ENCODE measurements around the gene CACHD1.

The CACHD1 gene

DNA sequence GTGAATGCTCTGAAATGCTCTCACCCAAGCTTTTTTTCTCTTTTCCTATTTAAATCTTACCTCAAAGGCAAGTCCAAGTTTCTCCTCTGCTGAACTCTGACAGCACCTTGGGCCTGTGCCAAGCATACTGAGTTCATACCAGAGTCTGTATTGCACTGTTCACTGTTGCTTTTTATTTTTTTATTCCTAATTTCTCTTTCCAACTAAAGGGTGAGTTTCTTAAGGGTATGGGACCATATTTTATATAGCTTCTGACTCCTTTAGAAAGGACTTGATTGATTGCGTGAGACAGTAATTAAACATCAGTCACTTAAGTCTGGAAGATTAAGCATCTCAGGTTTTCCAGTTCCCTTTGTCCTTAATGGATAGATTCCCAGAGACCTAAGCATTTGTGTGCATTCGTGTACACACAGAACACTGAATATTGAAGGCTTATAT, 69.9 kb downstream of the CACHD1 start:
- H3K36me3 Mint-ChIP-seq: no peaks in the 10 kb centered on the region
- H3K27me3 Mint-ChIP-seq: no peaks in the 10 kb centered on the region
- peak overlapping the region; percentile 81 for H3K27ac Mint-ChIP-seq
- peaks cover 49% of the 10 kb centered on the region for H3K4me1 Mint-ChIP-seq
- H3K9me3 Mint-ChIP-seq: no peaks in the 10 kb centered on the region
- peak overlapping the region; percentile 55 for H3K4me3 Mint-ChIP-seq

DNA sequence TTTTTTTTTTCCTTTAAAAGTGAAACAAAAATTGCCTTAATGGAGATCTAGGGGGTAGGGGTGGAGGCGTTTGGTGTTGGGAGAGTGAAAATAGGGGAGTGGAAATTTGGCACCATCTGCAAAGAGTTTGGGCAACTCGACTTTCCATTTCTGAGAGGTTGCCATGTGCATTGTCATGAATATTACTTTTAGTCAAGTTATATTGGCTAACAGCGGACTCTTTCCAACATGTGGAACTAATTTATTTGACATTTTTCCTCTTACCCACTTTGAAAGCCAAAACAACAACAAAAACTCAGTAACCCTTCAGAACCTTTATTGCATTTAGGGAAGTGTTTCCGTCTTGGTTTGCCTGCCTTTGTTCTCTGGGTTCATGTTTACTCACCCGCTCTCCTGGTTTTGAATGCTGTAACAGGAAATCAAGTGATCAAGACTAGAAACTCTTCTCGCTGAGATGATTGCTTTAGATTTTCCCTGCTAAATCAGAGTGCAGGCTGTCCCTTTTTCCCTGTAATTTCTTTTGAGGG, 70.4 kb downstream of the CACHD1 start:
- H3K27ac Mint-ChIP-seq: peak overlapping the region; percentile 73
- peak overlapping the region; percentile 39 for H3K4me3 Mint-ChIP-seq
- H3K27me3 Mint-ChIP-seq: no peaks in the 10 kb centered on the region

DNA sequence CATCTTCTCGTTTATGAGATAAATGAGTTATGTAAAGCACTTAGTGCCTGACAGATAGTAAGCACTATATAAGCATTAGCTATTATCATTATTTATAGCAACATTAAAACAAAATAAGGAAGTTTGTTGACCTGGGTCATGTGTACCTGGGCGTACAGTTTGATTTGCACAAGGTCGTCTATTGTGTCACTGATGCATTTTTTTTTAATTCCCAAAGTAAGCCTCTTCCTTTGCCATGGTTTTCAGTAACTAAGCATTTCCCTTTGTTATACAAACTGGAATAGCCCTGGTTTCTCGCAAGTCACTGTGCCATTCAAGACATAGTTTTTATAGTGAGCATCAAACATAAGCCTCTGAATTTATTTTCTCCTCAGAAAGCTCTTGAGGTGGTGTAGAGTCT, 72.2 kb downstream of the CACHD1 start:
- no peaks in the 10 kb centered on the region for H3K9me3 Mint-ChIP-seq
- H3K4me3 Mint-ChIP-seq: no peak overlapping the region
- H3K4me1 Mint-ChIP-seq: peaks cover 58% of the 10 kb centered on the region
- no peaks in the 10 kb centered on the region for H3K36me3 Mint-ChIP-seq
- H3K27me3 Mint-ChIP-seq: no peaks in the 10 kb centered on the region
- H3K27ac Mint-ChIP-seq: no peak overlapping the region

More for the DNA sequence above, 70.4 kb downstream of the CACHD1 start:
- H3K4me1 Mint-ChIP-seq: peaks cover 55% of the 10 kb centered on the region
- no peaks in the 10 kb centered on the region for H3K9me3 Mint-ChIP-seq
- no peaks in the 10 kb centered on the region for H3K36me3 Mint-ChIP-seq

DNA sequence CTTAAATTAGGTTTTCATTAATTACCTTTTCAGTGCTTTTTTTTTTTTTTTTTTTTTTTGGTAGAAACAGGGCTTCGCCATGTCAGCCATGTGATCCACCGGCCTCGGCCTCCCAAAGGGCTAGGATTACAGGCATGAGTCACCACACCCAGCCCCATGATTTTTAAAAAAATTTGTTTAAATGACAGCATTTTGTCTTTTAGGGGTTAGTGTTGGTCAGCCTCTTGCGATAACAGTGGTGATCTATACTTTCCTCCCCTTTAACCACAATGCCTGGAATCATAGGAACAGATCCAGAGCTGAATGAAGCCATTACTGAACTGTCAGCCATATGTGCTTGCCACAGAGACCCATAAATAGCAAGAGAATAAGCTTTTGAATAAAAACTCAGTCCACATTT, 73.9 kb downstream of the CACHD1 start:
- Mint-ChIP-seq H3K9me3 (no peaks in the 10 kb centered on the region), H3K27ac (no peak overlapping the region), H3K36me3 (no peaks in the 10 kb centered on the region), H3K4me3 (no peak overlapping the region), H3K4me1 (peaks cover 50% of the 10 kb centered on the region), H3K27me3 (no peaks in the 10 kb centered on the region)

- no peaks in the 10 kb centered on the region for H3K9me3 Mint-ChIP-seq
- H3K4me3 Mint-ChIP-seq: peak overlapping the region; percentile 36
- H3K4me1 Mint-ChIP-seq: peaks cover 49% of the 10 kb centered on the region
- no peaks in the 10 kb centered on the region for H3K27me3 Mint-ChIP-seq
- H3K27ac Mint-ChIP-seq: no peak overlapping the region
- H3K36me3 Mint-ChIP-seq: no peaks in the 10 kb centered on the region
Observed at GRCh38 chr1:64545118-64545843, 75.4 kb downstream of the CACHD1 start.

DNA sequence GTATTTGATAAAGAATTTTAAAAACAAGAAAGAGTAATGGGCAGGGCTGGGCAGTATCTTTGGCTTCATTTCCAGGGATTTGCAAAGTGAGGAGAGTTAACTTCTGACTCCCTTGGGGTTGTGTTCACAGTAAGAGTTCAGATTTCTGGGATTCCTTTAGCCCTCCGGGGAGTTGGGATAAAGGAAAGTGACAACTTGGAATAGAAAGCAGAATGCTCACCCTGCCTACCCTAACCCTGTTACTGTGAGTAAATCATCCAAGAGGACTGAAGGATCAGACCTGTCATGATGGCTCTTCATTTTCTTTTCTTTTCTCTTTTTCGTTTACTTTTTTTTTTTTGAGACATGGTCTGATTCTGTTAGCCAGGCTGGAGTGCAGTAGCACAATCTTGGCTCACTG, 76.1 kb downstream of the CACHD1 start:
- H3K9me3 Mint-ChIP-seq: no peaks in the 10 kb centered on the region
- no peaks in the 10 kb centered on the region for H3K36me3 Mint-ChIP-seq
- no peak overlapping the region for H3K4me3 Mint-ChIP-seq
- H3K27me3 Mint-ChIP-seq: no peaks in the 10 kb centered on the region
- no peak overlapping the region for H3K27ac Mint-ChIP-seq
- peaks cover 49% of the 10 kb centered on the region for H3K4me1 Mint-ChIP-seq

DNA sequence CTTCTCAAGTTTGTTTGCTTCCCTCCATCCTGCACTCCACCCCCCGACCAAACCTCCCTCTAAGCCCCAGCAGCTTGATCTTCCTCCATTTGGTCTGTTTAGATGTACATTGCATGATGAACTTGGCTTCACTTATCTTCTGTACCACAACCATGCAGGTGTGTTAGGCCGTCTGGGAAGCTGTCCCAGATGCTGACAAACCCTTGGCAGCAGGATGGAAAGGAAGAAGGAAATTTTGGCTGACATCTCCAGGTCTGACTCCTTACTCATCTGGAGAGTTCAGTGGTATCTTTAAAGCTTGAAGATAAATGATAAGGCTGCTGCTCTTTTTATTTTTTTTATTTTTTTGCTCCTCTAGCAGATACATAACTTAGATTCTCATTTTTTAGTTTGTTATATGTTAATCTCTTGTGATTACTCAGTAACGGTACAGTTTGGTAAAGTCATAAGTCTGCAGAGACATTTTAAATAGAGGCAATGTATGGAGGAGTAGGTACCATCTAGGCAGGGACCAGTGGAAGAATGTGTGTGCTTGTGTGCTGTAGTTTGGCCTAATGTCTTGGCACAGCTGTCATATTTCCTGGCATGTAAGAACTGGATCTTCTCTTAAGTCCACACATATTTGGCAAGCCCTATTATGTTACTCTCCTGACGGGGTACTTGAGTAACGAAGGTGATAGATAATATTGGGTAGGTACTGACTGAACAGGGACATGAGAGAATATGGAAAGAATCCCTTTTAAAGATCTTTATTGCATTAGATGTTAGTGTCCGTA, 79.7 kb downstream of the CACHD1 start:
- peak overlapping the region; percentile 31 for H3K27ac Mint-ChIP-seq
- H3K27me3 Mint-ChIP-seq: no peaks in the 10 kb centered on the region
- H3K9me3 Mint-ChIP-seq: no peaks in the 10 kb centered on the region
- H3K4me3 Mint-ChIP-seq: no peak overlapping the region
- peaks cover 49% of the 10 kb centered on the region for H3K4me1 Mint-ChIP-seq
- H3K36me3 Mint-ChIP-seq: no peaks in the 10 kb centered on the region

DNA sequence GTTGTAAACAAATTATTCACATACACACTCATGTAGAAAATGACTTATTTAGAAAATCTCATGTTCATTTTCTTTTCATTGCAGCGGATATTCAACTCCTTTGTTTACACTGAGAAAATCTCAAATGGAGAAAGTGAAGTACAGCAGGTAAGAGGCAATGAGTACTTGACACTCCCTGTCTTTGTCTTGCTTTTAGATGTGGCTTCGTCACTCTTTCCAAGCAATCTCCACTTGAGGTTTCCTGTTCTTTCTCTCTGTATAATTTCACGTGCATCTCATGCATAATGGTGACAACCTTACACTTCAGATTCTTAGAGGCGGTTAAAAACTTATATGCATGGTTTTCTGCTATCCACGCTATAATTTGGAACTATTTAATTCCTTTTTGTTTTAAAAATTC, 80.6 kb downstream of the CACHD1 start:
- H3K27ac Mint-ChIP-seq: no peak overlapping the region
- H3K27me3 Mint-ChIP-seq: no peaks in the 10 kb centered on the region
- H3K36me3 Mint-ChIP-seq: no peaks in the 10 kb centered on the region
- H3K4me3 Mint-ChIP-seq: no peak overlapping the region
- peaks cover 40% of the 10 kb centered on the region for H3K4me1 Mint-ChIP-seq
- H3K9me3 Mint-ChIP-seq: no peaks in the 10 kb centered on the region

GRCh38 chr1:64550946-64551605, 81.1 kb downstream of the CACHD1 start:
- Mint-ChIP-seq H3K4me1 (peaks cover 38% of the 10 kb centered on the region), H3K4me3 (peak overlapping the region; percentile 6), H3K27me3 (no peaks in the 10 kb centered on the region), H3K27ac (peak overlapping the region; percentile 64), H3K36me3 (no peaks in the 10 kb centered on the region), H3K9me3 (no peaks in the 10 kb centered on the region)

DNA sequence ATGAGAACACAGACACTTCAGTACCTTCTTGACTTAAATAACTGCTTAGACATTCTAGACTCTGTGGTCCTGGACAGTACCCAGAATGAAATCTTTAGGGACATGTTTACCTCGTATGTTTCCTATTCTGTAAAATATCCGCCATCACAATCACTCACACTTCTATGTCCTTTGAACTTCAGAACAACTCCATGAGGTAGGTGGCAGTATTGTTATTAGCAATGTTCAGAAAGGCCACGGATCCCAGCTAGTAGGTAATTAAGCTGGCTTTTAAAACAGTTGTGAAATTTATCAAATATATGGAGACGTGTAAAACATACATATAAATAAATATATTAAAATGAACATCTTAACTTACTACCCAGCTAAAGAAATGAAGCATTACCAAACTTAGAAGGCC, 83.4 kb downstream of the CACHD1 start:
- Mint-ChIP-seq H3K4me1 (peaks cover 38% of the 10 kb centered on the region), H3K27ac (peak overlapping the region; percentile 14), H3K36me3 (no peaks in the 10 kb centered on the region), H3K27me3 (no peaks in the 10 kb centered on the region), H3K4me3 (no peak overlapping the region), H3K9me3 (no peaks in the 10 kb centered on the region)

- Mint-ChIP-seq H3K4me3 (no peak overlapping the region), H3K36me3 (no peaks in the 10 kb centered on the region), H3K9me3 (no peaks in the 10 kb centered on the region), H3K4me1 (peaks cover 18% of the 10 kb centered on the region), H3K27ac (no peak overlapping the region), H3K27me3 (no peaks in the 10 kb centered on the region)
Observed at GRCh38 chr1:64555947-64556346, 86.0 kb downstream of the CACHD1 start.

- no peaks in the 10 kb centered on the region for H3K4me1 Mint-ChIP-seq
- no peak overlapping the region for H3K4me3 Mint-ChIP-seq
- H3K27me3 Mint-ChIP-seq: no peaks in the 10 kb centered on the region
- H3K9me3 Mint-ChIP-seq: no peaks in the 10 kb centered on the region
- H3K27ac Mint-ChIP-seq: no peak overlapping the region
- peaks cover 3% of the 10 kb centered on the region for H3K36me3 Mint-ChIP-seq
Observed at GRCh38 chr1:64561993-64562392, 92.1 kb downstream of the CACHD1 start.

GRCh38 chr1:64563958-64564565, 94.1 kb downstream of the CACHD1 start:
- H3K27me3 Mint-ChIP-seq: peaks cover 2% of the 10 kb centered on the region

DNA sequence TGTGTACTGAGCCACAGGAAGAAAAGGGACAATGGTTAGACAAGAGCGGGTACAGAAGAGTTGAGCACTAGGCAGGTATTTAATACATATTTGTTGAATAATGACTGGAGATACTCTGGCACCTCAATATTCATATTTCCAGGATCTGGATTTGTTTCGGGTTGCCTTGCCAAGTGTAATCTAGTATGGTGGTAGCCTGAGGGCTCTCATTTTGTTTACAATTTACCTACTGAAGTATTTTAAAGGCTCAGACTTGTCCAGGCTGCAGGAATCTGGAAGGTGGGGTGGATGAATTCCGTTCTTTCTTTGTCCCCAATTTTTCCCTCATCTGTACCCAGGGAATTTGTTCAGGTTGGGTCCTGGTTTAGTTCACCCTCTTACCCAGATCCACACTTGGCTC, 95.0 kb downstream of the CACHD1 start:
- Mint-ChIP-seq H3K4me3 (no peak overlapping the region), H3K27me3 (peaks cover 2% of the 10 kb centered on the region), H3K27ac (no peak overlapping the region), H3K36me3 (peaks cover 3% of the 10 kb centered on the region), H3K4me1 (no peaks in the 10 kb centered on the region), H3K9me3 (no peaks in the 10 kb centered on the region)

More at GRCh38 chr1:64563958-64564565, 94.1 kb downstream of the CACHD1 start:
- Mint-ChIP-seq H3K4me3 (no peak overlapping the region), H3K9me3 (no peaks in the 10 kb centered on the region), H3K27ac (no peak overlapping the region), H3K4me1 (no peaks in the 10 kb centered on the region), H3K36me3 (peaks cover 3% of the 10 kb centered on the region)

DNA sequence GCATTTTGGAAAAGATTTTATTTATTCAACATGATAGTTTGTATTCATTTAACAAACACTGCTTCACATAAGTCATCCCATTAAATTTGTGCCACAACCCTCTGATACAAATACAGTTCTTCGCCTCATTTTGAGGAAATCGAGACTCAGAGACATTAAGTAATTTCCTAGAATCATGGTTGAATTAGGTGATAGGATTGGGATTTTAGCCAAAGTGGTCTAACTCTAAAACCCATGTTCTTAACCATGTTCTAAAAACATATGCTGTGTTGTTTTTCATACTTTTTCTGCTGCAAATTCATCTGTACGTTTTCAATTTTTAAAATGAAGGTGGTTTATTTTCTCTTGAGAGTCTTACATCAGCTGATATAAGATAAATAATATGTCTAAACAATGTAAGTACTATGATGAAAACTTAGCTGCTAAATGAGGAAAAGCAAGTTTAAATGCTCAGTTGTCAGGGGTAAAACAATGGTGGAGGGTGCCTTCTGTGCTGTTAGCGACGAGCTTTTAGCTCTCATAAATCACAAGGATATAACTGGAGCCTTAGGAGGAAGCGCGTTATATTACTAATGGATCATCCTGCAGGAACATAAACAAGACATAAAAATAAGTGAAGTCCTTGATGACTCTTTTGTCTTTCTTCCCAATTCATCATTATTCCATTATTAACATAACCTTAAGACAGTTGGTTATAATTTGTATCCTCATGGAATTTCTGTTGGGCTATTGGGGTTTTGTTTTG, 97.7 kb downstream of the CACHD1 start:
- H3K27me3 Mint-ChIP-seq: peaks cover 2% of the 10 kb centered on the region
- no peak overlapping the region for H3K27ac Mint-ChIP-seq
- no peaks in the 10 kb centered on the region for H3K9me3 Mint-ChIP-seq
- H3K4me3 Mint-ChIP-seq: no peak overlapping the region
- H3K4me1 Mint-ChIP-seq: no peaks in the 10 kb centered on the region
- peaks cover 3% of the 10 kb centered on the region for H3K36me3 Mint-ChIP-seq
